ENCODE measurements around the gene ZBTB37. TPM values are rescaled to one million over a fixed set of nuclear protein-coding genes. Genes with fewer than 3 reads are reported as not detected.

The ZBTB37 gene
- total RNA-seq, 1 donor from 2014 or later, result 15.6 TPM

DNA sequence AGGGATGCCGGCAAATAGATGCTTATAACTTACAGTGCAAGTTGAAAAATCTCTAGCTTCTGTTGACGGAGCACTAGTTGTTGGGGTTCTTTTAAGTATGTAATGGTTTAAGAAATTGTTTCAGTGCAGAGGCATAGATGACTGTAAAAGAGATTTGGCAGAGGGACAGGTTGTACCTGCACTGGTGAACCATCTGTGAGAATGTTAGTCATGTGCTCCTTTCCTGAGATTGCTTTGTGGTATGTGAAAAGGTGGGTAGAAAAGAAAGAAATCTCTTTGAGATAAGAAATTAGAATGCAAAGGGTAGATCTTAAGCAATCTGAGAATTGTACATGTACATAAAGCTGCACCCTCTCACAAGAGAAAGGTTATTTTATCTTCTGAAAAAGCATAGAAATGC is 19.4 kb downstream of the ZBTB37 start:
- no peaks in the 10 kb centered on the region for H3K4me1 ChIP-seq
- intact Hi-C loops (cut with DNase I), result no loop called here
- DNase-seq (no peak), ATAC-seq (no peak)
- no peak overlapping the region for H3K4me3 ChIP-seq
- no peak overlapping the region for H3K27ac ChIP-seq
- TF ChIP-seq, protein P1, sequence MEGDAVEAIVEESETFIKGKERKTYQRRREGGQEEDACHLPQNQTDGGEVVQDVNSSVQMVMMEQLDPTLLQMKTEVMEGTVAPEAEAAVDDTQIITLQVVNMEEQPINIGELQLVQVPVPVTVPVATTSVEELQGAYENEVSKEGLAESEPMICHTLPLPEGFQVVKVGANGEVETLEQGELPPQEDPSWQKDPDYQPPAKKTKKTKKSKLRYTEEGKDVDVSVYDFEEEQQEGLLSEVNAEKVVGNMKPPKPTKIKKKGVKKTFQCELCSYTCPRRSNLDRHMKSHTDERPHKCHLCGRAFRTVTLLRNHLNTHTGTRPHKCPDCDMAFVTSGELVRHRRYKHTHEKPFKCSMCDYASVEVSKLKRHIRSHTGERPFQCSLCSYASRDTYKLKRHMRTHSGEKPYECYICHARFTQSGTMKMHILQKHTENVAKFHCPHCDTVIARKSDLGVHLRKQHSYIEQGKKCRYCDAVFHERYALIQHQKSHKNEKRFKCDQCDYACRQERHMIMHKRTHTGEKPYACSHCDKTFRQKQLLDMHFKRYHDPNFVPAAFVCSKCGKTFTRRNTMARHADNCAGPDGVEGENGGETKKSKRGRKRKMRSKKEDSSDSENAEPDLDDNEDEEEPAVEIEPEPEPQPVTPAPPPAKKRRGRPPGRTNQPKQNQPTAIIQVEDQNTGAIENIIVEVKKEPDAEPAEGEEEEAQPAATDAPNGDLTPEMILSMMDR (IDR thresholded peaks at IDR 0.05), result no peak
- peaks cover 26% of the 10 kb centered on the region for H3K36me3 ChIP-seq
- no peaks in the 10 kb centered on the region for H3K9me3 ChIP-seq
- H3K27me3 ChIP-seq (ENCODE audit: low read depth), result no peaks in the 10 kb centered on the region

DNA sequence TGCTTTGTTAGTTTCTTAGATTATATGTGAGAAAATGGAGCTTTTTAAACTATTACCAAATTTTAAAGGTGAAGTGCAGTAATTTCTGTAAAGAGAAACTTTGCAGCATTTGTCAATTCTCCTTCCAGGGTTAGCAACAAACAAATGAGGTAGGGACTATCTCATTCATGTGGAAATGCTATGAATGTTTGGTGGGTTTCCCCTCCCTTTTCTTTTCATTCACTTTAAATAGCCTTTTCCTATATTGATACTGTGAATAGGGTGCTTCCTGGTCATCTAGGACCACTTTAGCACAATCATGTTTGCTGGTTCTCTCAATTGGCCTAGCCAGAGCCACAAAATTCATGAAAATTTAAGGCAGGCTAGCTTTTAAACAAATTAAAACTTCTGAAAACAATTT is 20.6 kb downstream of the ZBTB37 start:
- H3K27ac ChIP-seq, result no peak overlapping the region
- TF ChIP-seq, protein P1 (IDR thresholded peaks at IDR 0.05), result no peak

DNA sequence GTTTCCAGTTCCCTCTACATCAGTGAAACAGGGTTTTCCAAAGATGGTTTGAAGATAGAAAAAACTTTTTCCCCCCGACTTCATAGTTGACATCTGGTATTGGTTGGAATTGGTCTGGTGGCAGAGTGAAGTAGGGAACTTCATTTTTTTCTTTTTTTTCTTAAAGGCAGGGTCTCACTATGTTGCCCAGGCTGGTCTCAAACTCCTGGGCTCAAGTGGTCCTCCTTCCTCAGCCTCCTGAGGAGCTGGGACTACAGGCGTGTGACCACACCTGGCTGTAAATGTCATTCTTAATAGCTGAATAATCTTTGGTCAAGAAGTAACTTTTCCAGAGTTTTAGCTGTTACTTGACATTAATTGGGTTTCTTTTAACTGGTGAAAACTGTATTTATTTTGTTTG is 21.7 kb downstream of the ZBTB37 start:
- H3K27me3 ChIP-seq (ENCODE audit: low read depth), result no peaks in the 10 kb centered on the region
- no peaks in the 10 kb centered on the region for H3K9me3 ChIP-seq
- TF ChIP-seq, protein P1 (IDR thresholded peaks at IDR 0.05), result no peak
- no peak for DNase-seq
- H3K27ac ChIP-seq, result no peak overlapping the region
- H3K4me3 ChIP-seq, result no peak overlapping the region
- ATAC-seq, result no peak
- intact Hi-C loops (cut with DNase I), result no loop called here
- H3K4me1 ChIP-seq, result no peaks in the 10 kb centered on the region
- H3K36me3 ChIP-seq, result peaks cover 28% of the 10 kb centered on the region

More for the DNA sequence above, 20.6 kb downstream of the ZBTB37 start:
- H3K27me3 ChIP-seq (ENCODE audit: low read depth), result no peaks in the 10 kb centered on the region
- no peak for ATAC-seq
- DNase-seq, result no peak
- intact Hi-C loops (cut with DNase I), result no loop called here
- H3K4me1 ChIP-seq, result no peaks in the 10 kb centered on the region
- H3K9me3 ChIP-seq, result no peaks in the 10 kb centered on the region
- no peak overlapping the region for H3K4me3 ChIP-seq
- H3K36me3 ChIP-seq, result peaks cover 26% of the 10 kb centered on the region

DNA sequence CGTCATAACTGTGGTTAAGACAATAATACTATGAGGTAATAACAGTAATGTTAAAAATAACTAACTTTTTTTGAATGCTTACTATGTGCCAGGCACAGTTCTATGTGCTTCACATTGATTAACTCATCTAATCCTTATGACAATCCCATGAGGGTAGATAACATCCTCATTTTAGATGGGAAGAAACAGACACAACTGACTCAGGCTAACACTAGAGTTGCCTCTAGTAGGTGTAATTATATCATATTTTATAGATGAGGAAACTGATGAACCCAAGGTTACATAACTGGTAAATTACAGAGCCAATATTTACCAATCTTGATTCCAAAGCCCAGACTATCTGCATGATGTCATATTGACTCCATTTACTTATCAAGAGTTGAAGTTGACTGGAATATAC is 25.4 kb downstream of the ZBTB37 start:
- no peak overlapping the region for H3K4me3 ChIP-seq
- intact Hi-C loops (cut with DNase I), result no loop called here
- peaks cover 11% of the 10 kb centered on the region for H3K36me3 ChIP-seq
- H3K27me3 ChIP-seq (ENCODE audit: low read depth), result no peaks in the 10 kb centered on the region
- no peaks in the 10 kb centered on the region for H3K9me3 ChIP-seq
- no peaks in the 10 kb centered on the region for H3K4me1 ChIP-seq
- ATAC-seq (no peak), DNase-seq (no peak)
- no peak overlapping the region for H3K27ac ChIP-seq
- TF ChIP-seq, protein P1 (IDR thresholded peaks at IDR 0.05), result no peak

- ATAC-seq, result no peak
- intact Hi-C loops (cut with DNase I), result no loop called here
Observed at GRCh38 chr1:173894189-173894588, 26.0 kb downstream of the ZBTB37 start.

More at GRCh38 chr1:173894189-173894588, 26.0 kb downstream of the ZBTB37 start:
- TF ChIP-seq, protein P1 (IDR thresholded peaks at IDR 0.05), result no peak
- Histone ChIP-seq H3K4me1 (no peaks in the 10 kb centered on the region), H3K27ac (no peak overlapping the region), H3K9me3 (no peaks in the 10 kb centered on the region), H3K36me3 (peaks cover 11% of the 10 kb centered on the region), H3K4me3 (no peak overlapping the region), H3K27me3 (ENCODE audit: low read depth) (no peaks in the 10 kb centered on the region)
- DNase-seq, result no peak
